Vagina (tissue), 2 donors: ENCODE data around the gene SEPTIN5. TPM values are rescaled to one million over a fixed set of nuclear protein-coding genes. Genes with fewer than 3 reads are reported as not detected.

ENCODE experiments used
- DNase-seq, 2 donors: peaks; one replicate each; pipeline ENCODE4 v3.0.0-alpha.2; 2017; ENCODE audit errors: extremely low spot score in 2 of 2
- H3K27ac ChIP-seq: fragments of 200-600 bp; sonication (generic); one replicate; pipeline ENCODE4 v1.5.1; 2019
- H3K27me3 ChIP-seq: fragments of 200-600 bp; sonication (generic); one replicate; pipeline ENCODE4 v1.5.1; 2019
- H3K36me3 ChIP-seq, 2 donors: fragments of 200-600 bp; sonication (generic); one replicate each; pipeline ENCODE4 v1.5.1; 2017 to 2019
- H3K4me1 ChIP-seq: fragments of 200-600 bp; sonication (generic); one replicate; pipeline ENCODE4 v1.5.1; 2019
- H3K4me3 ChIP-seq, 2 donors: fragments of 200-600 bp; sonication (generic); 1 replicate in 1 of 2; 2 replicates in 1 of 2; pipeline ENCODE4 v1.5.1; 2016 to 2019
- H3K9me3 ChIP-seq: fragments of 200-600 bp; sonication (generic); one replicate; pipeline ENCODE4 v1.5.1; 2019
- CTCF ChIP-seq, 3 experiments: fragments of 450-650 bp in 2 of 3; fragments of 200-600 bp in 1 of 3; sonication (generic) in 1 of 3; IDR thresholded peaks; one replicate each; pipeline ENCODE4 v1.5.1; 2017 to 2019; ENCODE audit warnings: antibody characterized with exemption in 3 of 3, mild to moderate bottlenecking in 2 of 3, moderate library complexity in 2 of 3
- POLR2A ChIP-seq, 2 donors: fragments of 450-650 bp; IDR thresholded peaks; one replicate each; pipeline ENCODE4 v1.6.1; 2017; ENCODE audit warnings: antibody characterized with exemption in 2 of 2, mild to moderate bottlenecking in 2 of 2, moderate library complexity in 2 of 2
- POLR2AphosphoS5 ChIP-seq, 2 donors: sonication (generic); formaldehyde crosslinking; IDR thresholded peaks; one replicate each; pipeline ENCODE4 v1.9.0; 2017; ENCODE audit warnings: antibody characterized with exemption in 2 of 2, mild to moderate bottlenecking in 2 of 2, low read depth in 1 of 2; ENCODE audit not compliant: insufficient read depth in 1 of 2
- intact Hi-C: fragments of 100-400 bp; cut with DNase I; formaldehyde crosslinking; loops from one replicate; pipeline ENCODE4 v1.15.1; 2023
- total RNA-seq: library from RNA; depleted of rRNA; stranded (reverse); fragments of >200 nt; gene quantifications from one replicate; pipeline ENCODE4 v1.2.3, GENCODE V29; 2016

Gene SEPTIN5
- total RNA-seq, 1 donor from 2014 or later: 67.3 TPM

- Histone ChIP-seq H3K9me3 (no peaks in the 10 kb centered on the region), H3K4me1 (peaks cover 10% of the 10 kb centered on the region), H3K36me3 (no peaks in the 10 kb centered on the region), H3K27ac (no peak overlapping the region), H3K27me3 (no peaks in the 10 kb centered on the region), H3K4me3 (no peak overlapping the region)
- TF ChIP-seq POLR2AphosphoS5 (IDR thresholded peaks at IDR 0.05; ENCODE audit: insufficient read depth in 1 of 2, low read depth in 1 of 2) (no peak), POLR2A (IDR thresholded peaks at IDR 0.05) (no peak), CTCF (IDR thresholded peaks at IDR 0.05) (no peak)
- no peak for DNase-seq
- intact Hi-C loops: no loop called here
Observed at GRCh38 chr22:19732403-19733113, 18.3 kb downstream of the SEPTIN5 start.

- Histone ChIP-seq H3K27ac (no peak overlapping the region), H3K27me3 (no peaks in the 10 kb centered on the region)
- intact Hi-C loops: no loop called here
Observed at GRCh38 chr22:19733755-19734154, 19.5 kb downstream of the SEPTIN5 start.

DNA sequence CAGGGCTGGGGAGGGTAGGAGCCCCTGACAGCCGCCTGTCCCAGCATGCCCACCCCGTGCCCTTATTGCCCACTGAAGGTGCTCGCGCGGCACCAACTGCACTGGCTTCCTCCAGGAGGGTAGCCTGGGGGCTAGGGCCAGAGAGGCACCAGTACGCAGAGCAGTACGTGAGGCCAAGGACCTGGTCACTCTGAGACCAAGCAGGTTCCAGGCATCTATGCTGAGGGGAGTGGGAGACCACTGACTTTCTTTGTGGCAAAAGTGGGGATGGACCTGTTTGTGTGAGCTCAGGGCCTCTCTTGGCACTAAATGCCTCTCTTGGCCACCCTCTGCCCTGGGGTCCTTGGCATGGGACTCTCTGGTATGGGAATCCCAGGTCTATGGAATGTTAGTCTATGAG lies 19.9 kb downstream of the SEPTIN5 start:
- no peaks in the 10 kb centered on the region for H3K9me3 ChIP-seq
- no peaks in the 10 kb centered on the region for H3K36me3 ChIP-seq
- no peak overlapping the region for H3K4me3 ChIP-seq
- DNase-seq: no peak
- no peak overlapping the region for H3K27ac ChIP-seq
- intact Hi-C loops: no loop called here
- no peaks in the 10 kb centered on the region for H3K27me3 ChIP-seq
- no peak for TF ChIP-seq POLR2A (IDR thresholded peaks at IDR 0.05)
- TF ChIP-seq CTCF (IDR thresholded peaks at IDR 0.05): no peak
- no peak for TF ChIP-seq POLR2AphosphoS5 (IDR thresholded peaks at IDR 0.05; ENCODE audit: insufficient read depth in 1 of 2, low read depth in 1 of 2)
- peaks cover 10% of the 10 kb centered on the region for H3K4me1 ChIP-seq

More at GRCh38 chr22:19733755-19734154, 19.5 kb downstream of the SEPTIN5 start:
- Histone ChIP-seq H3K36me3 (no peaks in the 10 kb centered on the region), H3K9me3 (no peaks in the 10 kb centered on the region), H3K4me1 (peaks cover 10% of the 10 kb centered on the region), H3K4me3 (no peak overlapping the region)
- TF ChIP-seq CTCF (IDR thresholded peaks at IDR 0.05): no peak
- TF ChIP-seq POLR2A (IDR thresholded peaks at IDR 0.05): no peak
- no peak for TF ChIP-seq POLR2AphosphoS5 (IDR thresholded peaks at IDR 0.05; ENCODE audit: insufficient read depth in 1 of 2, low read depth in 1 of 2)
- no peak for DNase-seq

DNA sequence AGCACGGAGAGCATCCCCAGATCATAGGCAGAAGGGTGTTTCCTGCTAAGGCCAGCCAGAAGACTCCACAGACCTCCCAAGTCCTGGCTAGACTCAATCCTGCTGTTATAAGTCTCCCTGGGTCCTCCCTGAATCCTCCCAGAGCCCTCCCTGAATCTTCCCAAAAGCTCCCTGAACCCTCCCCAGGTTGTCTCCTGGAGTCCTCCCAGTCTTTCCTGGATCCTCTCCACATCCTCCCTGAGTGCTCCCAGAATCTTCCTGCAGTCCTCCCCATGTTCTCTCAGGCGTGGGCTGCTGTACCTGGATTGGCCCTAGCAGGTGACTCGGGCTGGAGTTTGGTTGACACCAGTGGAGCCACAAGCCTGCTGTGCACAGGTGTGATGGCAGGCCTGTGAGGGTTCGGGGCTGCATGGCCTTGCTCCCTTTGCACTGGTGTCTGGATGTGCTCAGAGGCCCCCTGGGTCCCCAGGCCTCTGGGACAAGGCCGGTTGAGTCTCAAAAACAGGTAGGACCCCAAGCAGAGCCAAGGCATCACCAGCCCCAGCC lies 20.6 kb downstream of the SEPTIN5 start:
- intact Hi-C loops: no loop called here
- no peaks in the 10 kb centered on the region for H3K27me3 ChIP-seq

More for the DNA sequence above, 20.6 kb downstream of the SEPTIN5 start:
- Histone ChIP-seq H3K4me3 (no peak overlapping the region), H3K4me1 (peaks cover 10% of the 10 kb centered on the region), H3K27ac (no peak overlapping the region), H3K9me3 (no peaks in the 10 kb centered on the region), H3K36me3 (no peaks in the 10 kb centered on the region)
- TF ChIP-seq POLR2A (IDR thresholded peaks at IDR 0.05) (no peak), CTCF (IDR thresholded peaks at IDR 0.05) (no peak), POLR2AphosphoS5 (IDR thresholded peaks at IDR 0.05; ENCODE audit: insufficient read depth in 1 of 2, low read depth in 1 of 2) (no peak)
- DNase-seq: no peak
